Posterior vena cava (tissue), 2 donors: ENCODE data around the gene FOXN3. TPM values are rescaled to one million over a fixed set of nuclear protein-coding genes. Genes with fewer than 3 reads are reported as not detected.

Source experiments
- DNase-seq: peaks from one replicate; pipeline ENCODE4 v3.0.0-alpha.2; 2020; ENCODE audit warnings: low spot score
- intact Hi-C, 2 donors: fragments of 100-400 bp; cut with DNase I; formaldehyde crosslinking; loops; one replicate each; pipeline versions ENCODE4 v1.14.1 to v1.14.2; 2022 to 2023
- total RNA-seq, 2 donors: library from RNA; stranded (reverse); fragmentation: NEBNext Ultra II Directional; extraction: Animal tissue kit (Norgen Biotek cat#: 25700); gene quantifications; one replicate each; pipeline ENCODE4 v1.2.1, GENCODE V29; 2021
- donor health status: DM: yes; HTN: yes; CAD: no.
- donor health status: DM: yes; HTN: yes; CAD: no.

FOXN3 gene
- total RNA-seq, 2 donors from 2014 or later, result 138 to 142 TPM

DNA sequence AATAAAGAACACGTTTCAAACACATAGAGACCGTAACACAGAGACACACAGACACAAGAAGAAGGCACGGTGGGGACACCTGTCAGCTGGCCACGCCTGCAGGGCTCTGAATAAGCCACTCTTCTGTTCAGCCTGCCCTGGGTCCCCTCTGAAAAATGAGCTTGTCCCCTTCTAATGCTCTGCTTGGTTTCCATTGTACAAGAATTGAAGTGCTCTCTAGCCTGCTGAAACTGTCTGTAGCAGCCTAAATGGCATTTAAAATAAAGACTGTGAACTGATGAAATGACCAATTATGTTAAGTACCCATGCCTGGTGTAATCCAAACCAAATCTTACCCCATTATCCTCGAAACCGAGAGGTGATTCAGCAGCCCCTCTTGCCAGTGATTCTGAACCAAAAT, 139.8 kb downstream of the FOXN3 start:
- intact Hi-C loops, result no loop called here
- DNase-seq, result no peak

DNA sequence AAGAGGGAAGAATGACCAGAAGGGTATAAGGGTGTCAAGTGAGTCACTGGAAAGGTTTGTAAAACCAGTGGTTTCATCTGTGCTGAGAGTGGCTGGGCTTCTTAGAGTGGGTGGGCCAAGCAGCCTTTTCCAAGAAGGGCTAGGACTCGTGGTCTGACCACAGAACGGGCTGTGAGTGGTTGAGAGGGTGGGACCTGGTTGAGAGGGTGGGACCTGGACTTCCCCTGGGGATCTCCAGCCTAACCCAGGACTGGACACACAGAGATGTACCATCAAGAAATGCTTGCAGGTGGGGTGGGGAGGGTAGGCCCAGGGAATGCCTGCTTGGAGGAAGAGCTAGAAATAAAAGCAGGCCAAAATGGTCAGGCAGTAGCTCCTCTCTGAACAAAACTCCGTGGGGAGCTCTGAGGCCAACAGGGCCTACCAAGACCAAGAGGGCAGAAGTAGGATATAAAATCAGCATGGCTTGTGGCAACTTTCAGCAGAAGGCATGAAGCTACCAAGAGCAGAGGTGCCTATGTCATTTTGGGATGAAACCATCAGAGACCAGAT, 140.5 kb downstream of the FOXN3 start:
- DNase-seq, result no peak

DNA sequence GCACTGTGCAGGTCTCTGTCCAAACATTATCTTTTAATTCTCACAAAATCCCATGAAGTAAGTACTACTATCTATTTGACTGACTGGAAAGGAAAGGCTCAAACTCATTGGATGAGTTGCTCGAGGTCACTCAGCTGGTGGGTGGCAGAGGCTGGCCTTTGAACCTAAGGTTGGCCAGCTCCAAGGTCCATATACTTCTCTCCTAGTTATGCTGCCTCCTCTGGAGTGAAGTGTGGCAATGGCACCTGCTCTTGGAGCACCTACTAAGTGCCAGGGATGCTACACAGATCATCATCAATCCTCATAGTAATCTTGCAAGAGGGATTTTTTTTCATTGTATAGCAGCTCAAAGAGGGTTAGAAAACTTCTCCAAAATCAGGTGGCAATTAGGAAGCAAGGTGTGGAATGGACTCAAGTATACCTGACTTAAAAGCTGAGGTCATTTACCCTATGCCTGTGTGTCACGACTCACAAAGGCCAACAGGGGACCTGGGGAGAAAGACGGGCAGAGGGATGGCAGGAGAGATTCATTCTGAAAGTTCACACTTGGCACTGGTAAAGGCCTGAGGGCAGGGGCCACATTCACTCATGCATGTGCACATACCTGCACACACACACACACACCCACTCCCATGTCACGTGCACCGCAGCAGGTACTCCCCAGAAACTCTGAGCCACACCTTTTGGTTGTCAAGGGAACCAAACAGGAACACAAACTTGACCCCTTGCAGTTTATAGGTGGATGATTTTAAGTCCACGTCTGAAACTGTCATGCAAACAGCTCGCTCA, 146.4 kb downstream of the FOXN3 start:
- no peak for DNase-seq
- intact Hi-C loops, result no loop called here

More for the DNA sequence above, 140.5 kb downstream of the FOXN3 start:
- intact Hi-C loops, result no loop called here

DNA sequence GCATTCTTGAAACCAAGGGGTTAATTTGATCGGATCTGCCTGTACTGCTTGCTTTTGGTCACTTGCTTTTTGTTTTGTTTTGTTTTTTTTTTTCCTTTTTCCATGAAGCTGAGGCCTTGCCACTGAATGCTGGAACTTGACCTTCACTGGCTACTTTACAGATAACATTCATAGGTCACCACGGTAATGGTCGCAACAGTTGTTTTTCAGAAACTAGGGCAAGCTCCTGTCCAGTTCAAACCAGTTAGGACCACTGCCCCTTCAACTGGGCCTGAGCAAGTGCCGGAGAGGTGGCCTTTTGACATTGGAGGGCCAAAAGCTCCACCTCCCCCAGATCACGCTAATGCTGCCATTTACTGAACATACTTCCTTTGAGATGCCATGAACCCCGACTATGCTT, 147.6 kb downstream of the FOXN3 start:
- no peak for DNase-seq
- intact Hi-C loops, result no loop called here

DNA sequence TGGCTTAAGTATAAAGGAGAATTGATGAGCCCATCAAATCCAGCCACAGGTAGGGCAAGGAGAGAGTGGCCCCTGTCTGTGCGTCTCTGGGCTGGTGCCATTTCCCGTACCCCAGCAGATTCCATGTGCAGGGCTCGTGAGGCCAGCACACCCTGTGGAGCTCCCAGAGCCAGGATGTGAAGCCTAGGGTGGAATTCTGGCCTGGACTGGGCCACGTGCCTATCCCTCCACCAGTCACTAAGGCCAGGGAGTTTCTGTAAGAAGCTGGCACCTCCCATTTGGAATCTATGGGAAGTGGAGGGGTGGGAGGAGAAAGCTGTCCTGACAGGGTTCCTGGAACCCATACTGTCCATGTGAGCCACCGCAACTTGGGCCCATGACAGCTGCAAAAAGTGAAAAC, 148.5 kb downstream of the FOXN3 start:
- no peak for DNase-seq
- intact Hi-C loops, result no loop called here

DNA sequence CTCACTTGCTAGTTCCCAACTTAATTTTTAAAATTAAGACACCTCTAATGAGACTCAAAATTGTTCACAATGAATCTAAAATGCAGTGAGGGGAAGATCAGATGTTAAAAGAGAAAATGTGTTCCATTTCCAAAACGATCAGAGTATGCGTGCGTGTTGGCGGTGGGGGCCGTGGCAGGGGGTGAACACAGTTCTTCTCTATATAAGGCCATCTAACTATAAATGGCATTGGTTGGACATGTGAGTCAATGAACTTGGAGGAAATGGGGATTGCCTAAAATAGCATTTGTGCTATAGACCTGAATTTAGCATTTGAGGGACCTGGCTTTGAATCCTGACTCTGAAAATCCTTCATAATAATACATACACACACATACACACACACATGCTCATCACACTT, 149.4 kb downstream of the FOXN3 start:
- intact Hi-C loops, result no loop called here
- no peak for DNase-seq

DNA sequence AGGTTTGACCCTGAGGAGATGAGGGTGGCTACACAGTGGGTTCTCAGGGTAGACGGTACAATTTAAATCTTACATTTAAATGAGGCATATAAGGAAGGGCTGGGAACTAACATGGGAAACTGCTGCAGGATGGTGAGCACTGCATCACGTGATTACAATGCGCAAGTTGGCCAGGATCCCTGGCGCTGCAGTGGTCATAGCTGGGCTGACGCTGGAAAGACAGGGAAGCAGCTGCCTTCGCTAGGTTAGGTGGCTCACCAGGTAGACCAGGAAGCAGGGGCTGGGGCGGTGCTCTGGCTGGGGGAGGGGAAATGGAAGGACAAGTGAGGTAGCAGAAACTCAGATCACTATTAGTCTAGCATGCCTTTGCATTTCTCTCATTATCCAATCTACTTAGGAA, 149.9 kb downstream of the FOXN3 start:
- no peak for DNase-seq
- intact Hi-C loops, result no loop called here

DNA sequence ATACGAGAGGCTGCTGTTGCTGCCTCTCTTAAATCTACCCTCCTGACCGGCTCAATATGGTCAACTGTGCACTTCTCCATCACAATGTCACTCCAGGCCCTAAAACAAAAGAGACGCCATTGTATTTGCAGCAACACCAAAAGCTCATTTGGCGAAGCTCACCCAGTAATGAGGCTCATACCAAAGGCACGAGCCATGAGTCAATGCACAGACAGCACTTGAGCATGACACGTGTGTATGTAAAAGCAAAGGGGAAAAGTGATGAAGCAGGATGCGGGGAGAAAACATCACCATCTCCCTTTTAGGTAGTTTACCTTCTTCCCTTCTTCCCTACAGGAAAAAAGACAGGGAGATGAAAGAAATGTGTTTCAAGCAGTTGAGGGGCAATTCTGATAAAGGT, 150.3 kb downstream of the FOXN3 start:
- no peak for DNase-seq

DNA sequence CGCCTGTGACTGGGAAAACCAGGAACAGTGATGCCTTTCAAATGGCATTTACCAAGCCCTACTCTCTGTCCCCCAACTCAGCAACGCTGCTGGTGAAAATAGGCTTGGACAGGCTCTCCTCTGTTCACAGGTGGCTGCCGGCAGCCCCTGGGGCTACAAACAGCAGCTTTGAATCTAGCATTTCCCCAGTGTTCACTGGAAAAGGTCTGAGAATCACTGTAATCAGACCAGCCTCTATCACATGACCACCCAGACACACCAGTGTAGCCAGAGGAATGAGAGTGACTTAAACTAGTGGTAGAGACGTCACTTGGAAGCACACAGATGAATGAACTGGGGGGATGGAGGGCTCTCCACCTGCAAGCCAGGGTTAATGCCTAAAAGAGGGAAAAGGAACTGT, 151.8 kb downstream of the FOXN3 start:
- DNase-seq, result no peak
- intact Hi-C loops, result no loop called here

More for the DNA sequence above, 150.3 kb downstream of the FOXN3 start:
- intact Hi-C loops, result no loop called here

DNA sequence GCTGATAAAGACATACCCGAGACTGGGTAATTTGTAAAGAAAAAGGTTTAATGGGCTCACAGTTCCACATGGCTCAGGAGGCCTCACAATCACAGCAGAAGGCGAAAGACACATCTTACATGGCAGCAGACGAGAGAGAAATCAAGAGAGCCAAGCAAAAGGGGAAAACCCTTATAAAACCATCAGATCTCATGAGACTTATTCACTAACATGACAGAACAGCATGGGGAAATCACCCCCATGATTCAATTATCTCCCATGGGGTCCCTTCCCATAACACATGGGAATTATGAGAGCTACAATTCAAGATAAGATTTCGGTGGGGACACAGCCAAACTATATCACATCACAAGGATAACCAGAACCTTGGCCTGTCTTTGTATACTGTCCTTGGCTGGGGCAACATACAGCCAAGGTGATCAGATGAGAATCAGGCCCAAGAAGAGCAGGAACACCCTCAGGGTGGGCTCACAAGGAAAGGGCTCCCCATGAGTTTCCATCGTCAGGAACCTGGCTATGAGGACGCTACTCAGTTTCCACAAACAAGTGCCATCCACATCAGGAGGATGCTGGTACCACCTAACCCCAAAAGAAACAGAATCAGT, 152.7 kb downstream of the FOXN3 start:
- intact Hi-C loops, result no loop called here
- DNase-seq, result no peak

DNA sequence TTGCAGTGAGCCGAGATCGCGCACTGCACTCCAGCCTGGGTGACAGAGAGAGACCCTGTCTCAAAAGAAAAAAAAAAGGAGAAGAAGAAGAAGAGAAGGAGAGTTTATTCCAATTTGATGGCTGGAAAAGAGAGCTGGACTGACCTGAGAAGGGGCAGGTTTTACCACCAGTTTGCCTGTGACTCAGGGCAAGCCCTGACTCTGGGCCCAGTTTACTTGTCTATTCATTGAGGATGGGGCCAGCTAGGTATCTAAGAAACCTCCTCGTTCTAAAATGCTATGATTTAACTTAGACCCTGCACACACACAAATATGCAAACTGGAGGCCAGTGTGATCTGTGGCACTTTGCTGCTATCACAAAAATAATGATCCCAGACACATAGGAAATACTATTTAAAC, 155.0 kb downstream of the FOXN3 start:
- intact Hi-C loops, result no loop called here
- DNase-seq, result no peak

DNA sequence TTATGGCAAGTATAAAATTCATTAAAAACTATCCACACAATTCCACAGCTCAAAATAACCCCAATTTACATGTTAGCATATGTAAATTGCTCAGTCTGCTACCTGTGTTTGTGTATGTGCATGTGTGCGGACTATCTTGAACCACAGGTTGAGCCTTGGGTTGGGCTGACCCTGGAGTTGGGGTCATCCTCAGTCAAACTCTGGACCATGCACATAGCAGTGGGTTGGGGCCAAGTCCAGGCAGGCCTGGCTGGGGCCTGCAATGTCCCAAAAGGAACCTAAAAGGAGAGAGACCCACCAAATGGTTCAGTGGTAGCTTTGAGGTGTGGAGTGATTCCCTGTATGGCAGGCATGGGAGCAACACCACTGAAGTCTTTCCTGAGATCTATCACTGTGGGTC, 156.1 kb downstream of the FOXN3 start:
- intact Hi-C loops, result no loop called here
- DNase-seq, result no peak

DNA sequence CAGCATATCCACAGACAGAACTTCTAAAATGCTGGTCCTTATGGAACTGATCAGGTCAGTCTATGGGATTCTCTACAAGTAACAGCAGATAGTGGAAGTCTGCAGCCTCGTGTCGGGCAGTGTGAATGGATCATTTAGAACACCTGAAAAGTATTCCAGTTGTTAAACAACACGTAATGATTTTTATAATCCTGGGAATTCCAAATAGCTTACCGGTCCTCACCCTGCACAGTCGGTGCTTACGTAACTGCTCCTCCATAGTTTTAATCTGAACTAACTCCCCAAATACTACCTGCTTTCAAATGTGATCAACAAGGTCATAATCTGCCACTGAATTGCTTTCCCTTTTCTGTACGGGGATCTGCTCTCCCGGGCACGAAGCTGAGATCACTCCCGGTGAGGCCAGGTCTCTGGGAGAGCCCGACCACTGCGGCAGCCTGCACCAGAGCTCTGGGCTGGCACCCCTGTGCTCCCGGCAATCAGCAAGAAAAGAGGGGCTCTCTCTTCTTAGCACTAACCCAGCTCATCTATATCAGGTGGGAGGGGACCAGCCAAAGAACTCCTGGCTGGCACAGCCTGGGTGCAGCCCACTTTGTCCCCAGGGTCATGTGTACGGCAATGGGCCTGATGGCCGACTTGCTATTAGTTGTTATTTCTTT, 157.0 kb downstream of the FOXN3 start:
- no peak for DNase-seq
- intact Hi-C loops, result loop anchor here in 1 of 2 donors (5.0 kb wide), 1 partner anchor 1058 kb away; no protein-coding TSS in a partner anchor

DNA sequence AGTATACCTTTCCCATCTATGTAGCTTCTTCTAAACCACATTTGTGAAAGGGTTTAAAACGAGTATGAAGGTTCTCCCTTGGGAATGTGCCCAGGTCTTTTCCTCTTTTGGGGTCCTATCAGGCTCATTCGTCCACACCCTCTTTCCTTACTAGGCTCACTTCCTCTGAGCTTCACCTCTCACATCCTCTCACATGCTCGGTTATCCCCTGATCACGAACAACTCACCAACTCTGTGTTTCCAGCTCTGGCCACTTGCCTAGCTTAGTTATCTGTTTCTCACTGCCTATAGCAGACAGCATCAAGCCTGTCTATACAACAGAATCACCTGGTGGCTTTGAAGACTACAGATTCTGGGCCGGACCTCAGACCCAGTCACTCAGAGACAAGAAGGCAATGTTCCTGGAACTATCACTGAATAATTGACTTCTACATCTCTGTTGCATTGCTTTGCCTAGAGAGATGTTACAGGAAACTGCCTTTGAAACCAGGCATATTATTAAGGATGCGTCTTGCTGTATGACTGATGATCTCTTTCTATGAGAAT, 158.2 kb downstream of the FOXN3 start:
- no peak for DNase-seq

DNA sequence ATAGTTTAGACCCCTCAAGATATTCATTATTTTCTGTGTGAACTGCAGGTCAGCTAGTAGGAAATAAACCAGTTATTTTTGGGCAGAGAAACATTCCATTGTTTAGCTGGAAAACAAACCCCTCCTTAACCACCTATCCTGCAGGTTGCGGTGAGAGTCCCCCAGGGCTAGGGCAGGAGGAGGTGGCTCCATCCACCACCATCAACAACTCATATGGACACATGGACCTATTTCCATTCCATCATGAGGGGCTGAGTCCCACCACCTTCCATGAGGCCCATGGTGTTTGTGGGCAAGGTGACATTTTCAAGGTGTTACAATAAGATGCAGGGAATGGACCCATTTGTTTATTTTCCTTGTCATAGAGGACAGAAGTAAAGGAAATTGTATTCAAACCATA, 160.1 kb downstream of the FOXN3 start:
- DNase-seq, result no peak
- intact Hi-C loops, result loop anchor here in 1 of 2 donors (5.0 kb wide), 1 partner anchor 1055 kb away; no protein-coding TSS in a partner anchor

More for the DNA sequence above, 158.2 kb downstream of the FOXN3 start:
- intact Hi-C loops, result loop anchor here in 1 of 2 donors (5.0 kb wide), 1 partner anchor 1056 kb away; no protein-coding TSS in a partner anchor

DNA sequence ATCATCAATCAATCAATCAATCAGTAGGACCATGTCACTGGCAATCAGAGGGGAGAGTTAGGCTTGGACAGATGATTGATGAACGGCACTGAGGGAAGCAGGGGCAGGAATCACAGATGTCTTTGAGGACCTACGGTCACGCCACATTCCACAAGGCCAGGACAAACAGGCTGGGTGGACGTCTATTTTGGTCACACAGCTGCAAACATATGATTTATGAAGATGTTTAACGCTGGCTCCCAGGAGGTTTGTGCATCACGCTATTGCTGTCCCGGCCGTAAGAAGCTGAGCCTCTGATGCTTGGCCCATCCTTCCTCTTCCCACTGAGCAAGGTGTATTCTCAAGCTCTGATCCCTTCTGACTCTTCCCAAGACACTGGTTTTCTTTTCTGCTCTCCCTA, 160.8 kb downstream of the FOXN3 start:
- no peak for DNase-seq
- intact Hi-C loops, result loop anchor here in 1 of 2 donors (5.0 kb wide), 1 partner anchor 1054 kb away; no protein-coding TSS in a partner anchor

DNA sequence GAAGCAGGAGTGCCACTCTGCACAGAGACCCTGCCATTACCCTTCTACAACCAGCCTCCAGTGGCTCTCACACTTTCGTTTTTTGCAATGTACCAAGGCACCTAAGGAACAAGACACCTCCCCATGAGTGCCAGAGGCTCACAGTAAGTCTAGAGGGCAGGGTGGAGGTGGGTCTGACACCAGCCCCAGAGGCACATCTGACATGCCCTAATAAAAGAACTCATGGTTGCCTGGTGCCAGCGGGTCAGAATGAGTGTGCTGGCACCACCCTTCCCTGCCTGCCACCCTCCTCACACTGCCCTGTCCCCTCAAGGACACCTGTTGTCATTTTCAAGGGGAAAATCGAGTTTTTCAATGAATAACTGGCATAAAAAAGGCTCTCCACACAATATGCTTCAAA, 161.2 kb downstream of the FOXN3 start:
- intact Hi-C loops, result loop anchor here in 1 of 2 donors (5.0 kb wide), 1 partner anchor 1054 kb away; no protein-coding TSS in a partner anchor
- DNase-seq, result no peak

DNA sequence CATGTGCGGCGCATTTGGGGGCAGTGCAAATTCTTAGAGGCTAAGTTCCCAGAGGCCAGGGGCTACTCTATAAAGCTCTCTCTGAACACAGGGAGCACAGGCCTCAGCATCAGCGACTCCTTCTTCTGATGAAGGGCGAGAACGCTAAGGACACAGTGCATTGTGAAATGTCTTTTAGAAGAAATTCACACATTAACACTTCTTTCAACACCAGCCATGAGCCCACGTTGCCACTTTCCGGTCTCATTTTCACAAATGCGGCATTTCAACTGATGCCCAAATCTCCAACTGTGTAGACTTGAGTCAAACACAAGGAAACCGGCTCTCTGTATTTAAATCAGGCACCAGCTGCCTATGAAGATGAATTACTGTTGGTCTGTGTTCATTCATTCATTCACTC, 162.0 kb downstream of the FOXN3 start:
- intact Hi-C loops, result loop anchor here in 1 of 2 donors (5.0 kb wide), 1 partner anchor 1053 kb away; no protein-coding TSS in a partner anchor
- no peak for DNase-seq

DNA sequence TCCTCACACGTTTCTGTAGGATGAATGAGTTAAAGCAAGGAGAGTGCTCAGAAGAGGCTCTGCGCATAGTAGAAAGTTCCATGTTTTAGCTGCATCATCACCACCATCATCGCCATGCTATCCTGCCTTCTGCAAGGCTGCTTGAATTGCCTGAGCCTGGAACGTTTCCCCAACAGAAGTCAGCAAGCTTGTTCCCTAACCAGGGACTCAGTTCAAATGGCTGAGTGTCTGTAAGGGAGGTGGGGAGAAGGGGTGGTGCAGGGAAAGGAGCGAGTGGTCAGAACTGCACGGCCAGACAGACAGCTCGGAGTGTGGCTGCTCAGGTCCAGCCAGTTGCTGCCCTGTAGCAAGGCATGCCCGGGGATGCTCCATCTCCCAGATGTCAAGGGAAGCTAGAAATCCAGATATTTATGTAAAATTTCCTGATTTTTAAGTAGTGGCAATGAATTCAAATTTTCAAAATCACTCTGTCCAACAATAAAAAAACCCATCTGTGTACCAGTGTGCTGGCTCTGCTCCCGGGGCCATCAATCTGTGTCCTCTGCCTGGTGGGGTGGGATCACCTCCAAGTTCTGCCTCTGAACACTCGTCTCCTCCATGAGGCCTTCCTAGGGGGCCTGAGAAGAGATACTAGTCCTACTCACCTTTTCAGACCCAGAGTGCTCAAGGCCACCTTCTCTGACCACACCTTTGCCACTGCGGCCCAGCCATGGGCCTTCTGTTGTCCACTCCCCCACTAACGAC, 162.7 kb downstream of the FOXN3 start:
- intact Hi-C loops, result no loop called here
- DNase-seq, result no peak
